Measurements from ENCODE around the gene GNE.
"Not testable (repeated sequence)": the region's sequence is repeated elsewhere in the genome, so short reads cannot be mapped to it uniquely, and the experiment has no call there.

DNA sequence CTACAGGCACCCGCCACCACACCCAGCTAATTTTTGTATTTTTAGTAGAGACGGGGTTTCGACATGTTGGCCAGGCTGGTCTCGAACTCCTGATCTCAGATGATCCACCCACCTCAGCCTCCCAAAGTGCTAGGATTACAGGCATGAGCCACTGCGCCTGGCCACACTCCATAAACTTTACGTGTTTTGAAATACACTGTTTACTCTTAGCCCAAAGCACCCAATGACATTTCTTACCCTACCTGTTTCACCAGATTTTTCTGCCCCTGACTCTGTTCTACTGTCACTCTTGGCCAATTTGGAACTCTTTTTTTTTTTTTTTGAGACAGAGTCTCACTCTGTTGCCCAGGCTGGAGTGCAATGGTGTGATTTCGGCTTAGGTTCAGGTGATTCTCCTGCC, 15.1 kb upstream of the GNE start:
- TF ChIP-seq, protein P1, sequence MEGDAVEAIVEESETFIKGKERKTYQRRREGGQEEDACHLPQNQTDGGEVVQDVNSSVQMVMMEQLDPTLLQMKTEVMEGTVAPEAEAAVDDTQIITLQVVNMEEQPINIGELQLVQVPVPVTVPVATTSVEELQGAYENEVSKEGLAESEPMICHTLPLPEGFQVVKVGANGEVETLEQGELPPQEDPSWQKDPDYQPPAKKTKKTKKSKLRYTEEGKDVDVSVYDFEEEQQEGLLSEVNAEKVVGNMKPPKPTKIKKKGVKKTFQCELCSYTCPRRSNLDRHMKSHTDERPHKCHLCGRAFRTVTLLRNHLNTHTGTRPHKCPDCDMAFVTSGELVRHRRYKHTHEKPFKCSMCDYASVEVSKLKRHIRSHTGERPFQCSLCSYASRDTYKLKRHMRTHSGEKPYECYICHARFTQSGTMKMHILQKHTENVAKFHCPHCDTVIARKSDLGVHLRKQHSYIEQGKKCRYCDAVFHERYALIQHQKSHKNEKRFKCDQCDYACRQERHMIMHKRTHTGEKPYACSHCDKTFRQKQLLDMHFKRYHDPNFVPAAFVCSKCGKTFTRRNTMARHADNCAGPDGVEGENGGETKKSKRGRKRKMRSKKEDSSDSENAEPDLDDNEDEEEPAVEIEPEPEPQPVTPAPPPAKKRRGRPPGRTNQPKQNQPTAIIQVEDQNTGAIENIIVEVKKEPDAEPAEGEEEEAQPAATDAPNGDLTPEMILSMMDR (conservative IDR thresholded peaks at IDR 0.05; ENCODE audit: low read depth, low read length): not testable (repeated sequence)
- not testable (repeated sequence) for TF ChIP-seq EZH2 (IDR thresholded peaks at IDR 0.05; ENCODE audit: low read length, unreplicated experiment)

Data from PC-3 (cell line).